HEK293T (cell line): ENCODE measurements around the gene POMT1.

Experiments
- BHLHE40 ChIP-seq: fragments of 450-650 bp; IDR thresholded peaks from 2 replicates; pipeline ENCODE4 v1.6.1; 2016; ENCODE audit warnings: mild to moderate bottlenecking, moderate library complexity, borderline replicate concordance
- ELF4 ChIP-seq: fragments of 450-650 bp; IDR thresholded peaks from 2 replicates; pipeline ENCODE4 v1.6.1; 2017; ENCODE audit warnings: antibody characterized with exemption
- FOXA1 ChIP-seq: fragments of 450-650 bp; IDR thresholded peaks from 2 replicates; pipeline ENCODE4 v1.6.1; 2016; ENCODE audit warnings: mild to moderate bottlenecking
- FOXK2 ChIP-seq: fragments of 450-650 bp; IDR thresholded peaks from 2 replicates; pipeline ENCODE4 v1.6.1; 2016; ENCODE audit warnings: mild to moderate bottlenecking
- SP1 ChIP-seq: fragments of 450-650 bp; IDR thresholded peaks from 2 replicates; pipeline ENCODE4 v1.6.1; 2017

DNA sequence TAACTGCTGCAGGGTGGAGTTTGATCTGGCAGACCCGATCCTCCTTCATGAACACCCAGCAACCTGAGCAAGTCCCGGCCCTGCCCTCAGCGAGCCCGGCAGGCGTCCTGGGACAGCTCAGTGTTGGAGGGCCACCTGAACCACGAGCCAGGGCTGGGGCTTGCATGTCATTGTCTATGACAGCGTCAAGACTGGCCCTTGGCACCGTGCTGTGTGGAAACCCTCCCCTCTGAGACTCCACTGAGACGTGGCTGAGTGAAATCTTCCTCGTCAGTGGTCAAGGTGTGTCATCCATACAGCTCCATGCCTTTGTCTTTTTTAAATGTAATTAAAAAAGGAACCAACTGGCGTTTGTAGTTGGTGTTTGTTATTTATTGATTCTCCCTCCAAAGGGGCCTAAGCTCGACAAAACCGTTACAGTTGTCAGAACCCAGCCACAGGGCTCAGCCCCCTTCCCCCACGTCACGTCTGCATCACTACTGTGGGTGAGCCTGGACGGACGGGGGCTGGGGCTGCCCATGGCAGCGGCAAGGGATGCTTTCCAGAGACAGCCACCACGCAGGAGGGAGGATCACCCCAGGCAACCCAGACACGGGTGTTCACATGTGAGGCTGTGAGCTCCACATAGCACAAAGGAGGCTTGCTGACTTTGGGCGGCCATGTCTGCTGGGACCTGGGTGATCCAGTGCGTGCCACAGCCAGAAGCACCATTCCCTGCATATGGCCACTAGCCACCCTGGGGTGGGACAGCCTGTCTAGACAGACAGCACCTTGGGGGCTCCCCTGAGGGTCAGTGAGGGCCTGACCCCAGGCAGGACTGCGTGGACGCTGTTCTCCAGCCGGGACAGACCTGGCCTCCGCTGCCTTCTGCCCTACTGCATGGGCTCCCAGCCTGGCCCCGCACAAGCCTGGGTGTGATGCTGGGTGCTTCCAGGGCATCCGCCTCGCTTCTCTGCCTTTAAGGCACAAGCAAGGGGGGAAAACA lies 21.0 kb downstream of the POMT1 start:
- TF ChIP-seq SP1 (no peak), BHLHE40 (no peak), ELF4 (no peak), FOXK2 (no peak), FOXA1 (no peak)
